Gastrocnemius medialis (tissue), 4 donors: ENCODE data around the gene HNRNPUL1.

Source experiments
- POLR2A ChIP-seq, 2 donors: fragments of 450-650 bp; IDR thresholded peaks; one replicate each; pipeline ENCODE4 v1.6.1; 2017; ENCODE audit warnings: antibody characterized with exemption in 2 of 2, mild to moderate bottlenecking in 2 of 2, moderate library complexity in 2 of 2
- TF ChIP-seq, protein P1 (sequence below), 5 experiments: fragments of 450-650 bp in 3 of 5; fragments of 200-600 bp in 2 of 5; sonication (generic) in 2 of 5; IDR thresholded peaks in 4 of 5; conservative IDR thresholded peaks in 1 of 5; 1 replicate in 4 of 5; 2 replicates in 1 of 5; pipeline ENCODE4 v1.5.1; 2016 to 2019; ENCODE audit warnings: antibody characterized with exemption in 5 of 5, mild to moderate bottlenecking in 3 of 5, moderate library complexity in 3 of 5

DNA sequence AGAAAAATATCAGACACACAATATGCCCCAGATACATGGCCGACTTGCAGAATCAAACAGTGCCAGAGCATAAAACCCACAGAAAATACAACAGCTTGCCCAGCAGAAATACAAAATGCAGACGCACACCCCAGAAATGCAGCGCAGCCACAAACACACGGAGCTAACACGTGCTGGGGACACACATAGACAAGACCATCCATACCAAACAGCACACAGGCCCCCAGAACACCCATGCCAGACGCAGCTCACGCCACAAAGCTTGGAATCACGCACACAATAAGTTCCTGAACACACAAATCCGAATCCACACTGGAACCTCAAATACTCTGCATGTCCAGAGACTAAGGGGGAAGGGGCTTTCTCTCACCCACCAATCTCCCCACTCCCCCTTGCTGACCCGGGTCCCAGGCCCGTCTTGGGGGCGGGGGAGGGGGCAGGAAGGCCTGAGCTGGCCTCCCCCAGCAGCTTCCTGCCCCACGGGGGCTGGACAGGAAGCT is 63.0 kb downstream of the HNRNPUL1 start:
- TF ChIP-seq, protein P1, sequence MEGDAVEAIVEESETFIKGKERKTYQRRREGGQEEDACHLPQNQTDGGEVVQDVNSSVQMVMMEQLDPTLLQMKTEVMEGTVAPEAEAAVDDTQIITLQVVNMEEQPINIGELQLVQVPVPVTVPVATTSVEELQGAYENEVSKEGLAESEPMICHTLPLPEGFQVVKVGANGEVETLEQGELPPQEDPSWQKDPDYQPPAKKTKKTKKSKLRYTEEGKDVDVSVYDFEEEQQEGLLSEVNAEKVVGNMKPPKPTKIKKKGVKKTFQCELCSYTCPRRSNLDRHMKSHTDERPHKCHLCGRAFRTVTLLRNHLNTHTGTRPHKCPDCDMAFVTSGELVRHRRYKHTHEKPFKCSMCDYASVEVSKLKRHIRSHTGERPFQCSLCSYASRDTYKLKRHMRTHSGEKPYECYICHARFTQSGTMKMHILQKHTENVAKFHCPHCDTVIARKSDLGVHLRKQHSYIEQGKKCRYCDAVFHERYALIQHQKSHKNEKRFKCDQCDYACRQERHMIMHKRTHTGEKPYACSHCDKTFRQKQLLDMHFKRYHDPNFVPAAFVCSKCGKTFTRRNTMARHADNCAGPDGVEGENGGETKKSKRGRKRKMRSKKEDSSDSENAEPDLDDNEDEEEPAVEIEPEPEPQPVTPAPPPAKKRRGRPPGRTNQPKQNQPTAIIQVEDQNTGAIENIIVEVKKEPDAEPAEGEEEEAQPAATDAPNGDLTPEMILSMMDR (IDR thresholded peaks at IDR 0.05 in 4 of 5, conservative IDR thresholded peaks at IDR 0.05 in 1 of 5), result no peak
- no peak for TF ChIP-seq POLR2A (IDR thresholded peaks at IDR 0.05)
